Activated CD8-positive, alpha-beta memory T cell treated with anti-CD3 and anti-CD28 coated beads, Interleukin-2, amount 10 ng/mL, durations not matched to agents 7 days and 5 days (primary cell): Measurements from ENCODE around the gene CCDC88A. TPM values are rescaled to one million over a fixed set of nuclear protein-coding genes. Genes with fewer than 3 reads are reported as not detected.
"Not testable (repeated sequence)": the region's sequence is repeated elsewhere in the genome, so short reads cannot be mapped to it uniquely, and the experiment has no call there.

ENCODE experiments used
- ATAC-seq: fragments of 150-1000 bp; cut with Tn5 transposase; one replicate; pipeline ENCODE4 v1.10.0; 2021; ENCODE audit warnings: moderate library complexity
- CTCF ChIA-PET: fragments of 350-600 bp; sonication (Branson Sonifier 250); formaldehyde crosslinking; loops from one replicate; lab custom pipeline; 2021; ENCODE audit warnings: antibody characterized with exemption; lab: Charles Lee
- DNase-seq: peaks from one replicate; pipeline ENCODE4 v3.0.0-alpha.2; 2020
- H3K27ac Mint-ChIP-seq: one replicate; pipeline ENCODE4 v1.8.0; 2021; ENCODE audit warnings: mild to moderate bottlenecking, mixed read lengths
- H3K27me3 Mint-ChIP-seq: one replicate; pipeline ENCODE4 v1.8.0; 2021; ENCODE audit warnings: mixed read lengths
- H3K36me3 Mint-ChIP-seq: one replicate; pipeline ENCODE4 v1.8.0; 2021; ENCODE audit warnings: mild to moderate bottlenecking, mixed read lengths
- H3K4me1 Mint-ChIP-seq: one replicate; pipeline ENCODE4 v1.8.0; 2021; ENCODE audit warnings: mixed read lengths
- H3K4me3 Mint-ChIP-seq: one replicate; pipeline ENCODE4 v1.8.0; 2021; ENCODE audit warnings: mild to moderate bottlenecking, moderate library complexity, mixed read lengths
- H3K9me3 Mint-ChIP-seq: one replicate; pipeline ENCODE4 v1.8.0; 2022; ENCODE audit warnings: low read depth, mixed read lengths
- total RNA-seq, 2 experiments: library from RNA; stranded (reverse); gene quantifications; one replicate each; pipeline ENCODE4 v1.2.3, GENCODE V29; 2021

CCDC88A gene
- total RNA-seq = 10 to 100 TPM; 10.9 to 15.9 TPM

GRCh38 chr2:55419679-55420438, at the start of gene CCDC88A:
CCDC88A (minus strand) TSS chr2:55419856; CDS start chr2:55419079, 777 bp downstream.
- Mint-ChIP-seq H3K36me3 (no peaks in the 10 kb centered on the region), H3K4me3 (peak within 1 kb of the TSS; percentile 88), H3K27me3 (peaks cover 27% of the 10 kb centered on the region), H3K27ac (peak within 1 kb of the TSS; percentile 72), H3K9me3 (no peaks in the 10 kb centered on the region), H3K4me1 (peaks cover 26% of the 10 kb centered on the region)
- DNase-seq (peak; percentile 88), ATAC-seq (peak; percentile 90)
- CTCF ChIA-PET = interaction anchor here (0.6 to 1.1 kb wide), 3 partner anchors 12 to 128 kb away, joined by 3 read pairs; no protein-coding TSS in a partner anchor

DNA sequence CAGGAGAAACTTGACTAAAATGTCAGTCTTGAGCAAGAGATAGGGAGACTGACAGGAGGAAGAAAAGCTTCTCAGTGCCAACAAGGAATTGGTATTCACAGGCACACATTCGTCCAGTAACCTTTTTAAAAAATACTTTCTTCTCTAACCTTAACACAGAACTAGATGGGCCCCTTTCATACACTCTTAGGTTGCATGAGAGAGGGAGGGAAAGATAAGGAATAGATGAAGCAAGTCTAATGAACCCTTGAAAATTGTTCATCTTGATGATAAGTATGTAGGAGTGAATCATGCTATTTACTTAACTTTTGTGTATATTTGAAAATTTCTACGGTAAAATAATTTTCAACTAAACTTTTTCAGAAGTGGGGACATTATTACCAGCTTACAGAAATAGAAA, 42.0 kb upstream of the CCDC88A start:
- CTCF ChIA-PET = no interaction called here

DNA sequence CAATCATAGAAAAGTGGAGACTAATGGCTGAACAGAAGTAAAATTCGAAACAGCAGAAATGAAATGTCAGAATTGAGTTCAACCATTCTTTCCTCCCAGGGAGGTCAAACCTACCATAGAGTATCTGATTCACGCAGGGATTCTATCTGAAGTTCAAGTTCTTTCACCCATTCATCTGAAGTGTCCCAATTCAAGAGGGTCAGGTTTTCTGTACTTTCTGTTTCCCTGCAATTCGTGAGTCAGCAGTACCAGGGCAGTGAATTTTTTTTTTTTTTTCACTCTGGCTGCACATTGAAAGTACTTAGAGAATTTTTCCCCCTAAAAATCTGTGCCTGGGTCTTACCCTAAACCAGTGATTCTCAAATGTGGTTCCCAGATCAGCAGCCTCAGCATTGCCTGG, 40.9 kb upstream of the CCDC88A start:
- Mint-ChIP-seq H3K27ac (no peak overlapping the region), H3K9me3 (no peaks in the 10 kb centered on the region), H3K4me1 (peaks cover 3% of the 10 kb centered on the region), H3K27me3 (peaks cover 8% of the 10 kb centered on the region), H3K36me3 (no peaks in the 10 kb centered on the region), H3K4me3 (no peak overlapping the region)
- no peak for ATAC-seq
- CTCF ChIA-PET = interaction anchor here (0.6 kb wide), 1 partner anchor 139 kb away, joined by 4 read pairs; no protein-coding TSS in a partner anchor
- DNase-seq = no peak

More for the DNA sequence above, 42.0 kb upstream of the CCDC88A start:
- no peaks in the 10 kb centered on the region for H3K9me3 Mint-ChIP-seq
- H3K36me3 Mint-ChIP-seq = no peaks in the 10 kb centered on the region
- DNase-seq (no peak), ATAC-seq (no peak)
- no peak overlapping the region for H3K27ac Mint-ChIP-seq
- peaks cover 11% of the 10 kb centered on the region for H3K27me3 Mint-ChIP-seq
- H3K4me3 Mint-ChIP-seq = no peak overlapping the region
- H3K4me1 Mint-ChIP-seq = peaks cover 3% of the 10 kb centered on the region

DNA sequence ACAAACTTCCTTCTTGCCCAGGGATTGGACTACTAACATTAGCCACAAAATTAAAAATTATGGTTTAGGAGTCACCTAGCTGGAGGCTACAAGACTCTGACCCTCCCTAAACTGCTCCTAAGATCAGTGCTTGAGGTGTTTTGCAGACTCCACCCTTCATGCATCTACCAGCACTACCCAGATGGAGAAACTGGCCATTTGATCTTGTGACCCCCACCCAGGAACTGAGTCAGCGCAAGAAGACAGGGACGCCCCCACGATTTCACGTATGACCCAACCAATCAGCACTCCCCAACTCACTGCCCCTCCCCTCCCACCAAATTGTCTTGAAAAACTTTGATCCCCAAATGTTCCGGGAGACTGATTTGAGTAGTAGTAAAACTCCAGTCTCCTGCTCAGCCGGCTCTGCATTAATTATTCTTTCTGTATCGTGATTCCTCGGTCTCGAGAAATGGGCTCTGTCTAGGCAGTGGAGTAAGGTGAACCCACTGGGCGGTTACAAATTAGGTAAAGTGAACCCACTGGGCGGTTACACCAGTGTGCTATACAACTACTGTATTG, 40.1 kb upstream of the CCDC88A start:
- Mint-ChIP-seq H3K27me3 (peaks cover 5% of the 10 kb centered on the region), H3K4me3 (no peak overlapping the region), H3K27ac (no peak overlapping the region), H3K4me1 (peaks cover 3% of the 10 kb centered on the region), H3K36me3 (no peaks in the 10 kb centered on the region), H3K9me3 (no peaks in the 10 kb centered on the region)
- DNase-seq (no peak), ATAC-seq (no peak)
- CTCF ChIA-PET = no interaction called here

DNA sequence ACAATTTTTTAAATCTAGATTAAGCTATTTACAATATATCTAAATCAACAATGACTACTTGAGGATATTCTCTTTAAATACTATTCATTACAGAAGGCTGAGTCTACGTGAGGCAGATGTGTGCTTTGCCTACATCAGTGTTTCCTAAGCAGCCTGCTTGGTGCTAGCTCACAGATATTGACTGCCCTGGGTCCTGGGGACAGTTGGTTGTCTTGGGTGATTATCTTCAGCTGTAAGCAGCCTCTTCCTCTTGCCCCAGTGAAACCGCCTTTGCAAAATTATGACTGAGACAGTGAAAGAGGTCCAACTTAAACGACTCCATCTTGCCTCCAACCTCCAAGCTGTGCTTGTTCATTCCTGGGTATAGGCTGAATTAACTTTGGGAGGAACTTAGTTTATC, 39.6 kb upstream of the CCDC88A start:
- ATAC-seq (no peak), DNase-seq (no peak)
- H3K4me3 Mint-ChIP-seq = no peak overlapping the region
- H3K9me3 Mint-ChIP-seq = no peaks in the 10 kb centered on the region
- H3K27me3 Mint-ChIP-seq = peaks cover 3% of the 10 kb centered on the region
- no peak overlapping the region for H3K27ac Mint-ChIP-seq
- CTCF ChIA-PET = no interaction called here
- H3K36me3 Mint-ChIP-seq = no peaks in the 10 kb centered on the region
- peaks cover 3% of the 10 kb centered on the region for H3K4me1 Mint-ChIP-seq

DNA sequence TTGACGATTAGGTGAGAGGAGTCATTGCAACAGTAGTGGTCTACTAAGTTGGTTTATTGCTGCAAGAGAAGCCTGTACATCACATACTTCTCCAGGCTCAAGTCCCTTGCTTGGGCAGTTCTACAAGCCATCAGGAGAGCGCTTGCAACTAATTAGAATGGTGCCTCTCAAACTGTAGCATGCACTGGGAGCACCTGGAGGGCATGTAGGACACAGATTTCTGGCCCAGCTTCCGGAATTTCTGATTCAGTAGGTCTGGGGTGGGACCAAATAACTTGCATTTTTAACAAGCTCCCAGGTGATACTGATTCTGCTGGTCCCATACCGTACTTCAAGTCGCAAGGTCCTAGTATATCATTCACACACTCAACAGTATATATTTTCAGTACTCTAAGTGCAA, 34.5 kb upstream of the CCDC88A start:
- Mint-ChIP-seq H3K9me3 (no peaks in the 10 kb centered on the region), H3K27me3 (no peaks in the 10 kb centered on the region), H3K4me1 (no peaks in the 10 kb centered on the region), H3K4me3 (no peak overlapping the region), H3K36me3 (no peaks in the 10 kb centered on the region), H3K27ac (no peak overlapping the region)
- DNase-seq = no peak
- CTCF ChIA-PET = no interaction called here
- no peak for ATAC-seq

- Mint-ChIP-seq H3K27ac (no peak overlapping the region), H3K4me3 (no peak overlapping the region), H3K9me3 (no peaks in the 10 kb centered on the region), H3K27me3 (no peaks in the 10 kb centered on the region), H3K4me1 (no peaks in the 10 kb centered on the region), H3K36me3 (no peaks in the 10 kb centered on the region)
- DNase-seq (no peak), ATAC-seq (no peak)
- CTCF ChIA-PET = no interaction called here
Observed at GRCh38 chr2:55452879-55453278, 33.2 kb upstream of the CCDC88A start.

- CTCF ChIA-PET = no interaction called here
- Mint-ChIP-seq H3K27me3 (no peaks in the 10 kb centered on the region), H3K9me3 (no peaks in the 10 kb centered on the region), H3K36me3 (no peaks in the 10 kb centered on the region), H3K4me3 (no peak overlapping the region), H3K27ac (no peak overlapping the region), H3K4me1 (no peaks in the 10 kb centered on the region)
- ATAC-seq = no peak
- DNase-seq = no peak
Observed at GRCh38 chr2:55451699-55452098, 32.0 kb upstream of the CCDC88A start.

DNA sequence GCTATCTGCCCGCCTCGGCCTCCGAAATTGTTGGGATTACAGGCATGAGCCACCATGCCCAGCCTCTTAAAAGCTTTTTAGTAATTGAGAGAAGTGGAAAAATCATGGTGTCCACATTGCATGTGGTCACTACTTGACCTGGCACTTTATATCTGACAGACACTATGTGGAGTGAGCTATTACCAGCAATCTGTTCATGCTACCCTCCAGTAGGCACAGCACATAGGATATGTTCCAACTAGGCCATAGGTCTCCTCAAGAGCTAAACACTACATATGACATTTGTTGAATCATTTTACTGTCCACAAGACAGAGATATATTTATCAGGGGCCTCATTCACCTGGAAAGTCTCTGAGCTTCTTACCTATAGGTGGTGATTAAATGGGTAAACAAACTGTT, 30.4 kb upstream of the CCDC88A start:
- not testable (repeated sequence) for H3K4me3 Mint-ChIP-seq, H3K27ac Mint-ChIP-seq, ATAC-seq

GRCh38 chr2:55442045-55442760, 22.5 kb upstream of the CCDC88A start:
- CTCF ChIA-PET = interaction anchor here (1.0 kb wide), 1 partner anchor 10 kb away, joined by 3 read pairs; no protein-coding TSS in a partner anchor
- not testable (repeated sequence) for H3K36me3 Mint-ChIP-seq, H3K27ac Mint-ChIP-seq, ATAC-seq, H3K4me1 Mint-ChIP-seq, DNase-seq, H3K4me3 Mint-ChIP-seq, H3K9me3 Mint-ChIP-seq
- peaks cover 13% of the 10 kb centered on the region for H3K27me3 Mint-ChIP-seq

More for the DNA sequence above, 30.4 kb upstream of the CCDC88A start:
- DNase-seq, CTCF ChIA-PET, H3K27me3 Mint-ChIP-seq, H3K4me1 Mint-ChIP-seq, H3K9me3 Mint-ChIP-seq, H3K36me3 Mint-ChIP-seq: not testable (repeated sequence)

- Mint-ChIP-seq H3K9me3 (no peaks in the 10 kb centered on the region), H3K36me3 (no peaks in the 10 kb centered on the region), H3K4me1 (no peaks in the 10 kb centered on the region), H3K27me3 (peaks cover 13% of the 10 kb centered on the region), H3K27ac (no peak overlapping the region), H3K4me3 (no peak overlapping the region)
- ATAC-seq = no peak
- CTCF ChIA-PET = interaction anchor here (1.0 kb wide), 1 partner anchor 10 kb away, joined by 3 read pairs; no protein-coding TSS in a partner anchor
- no peak for DNase-seq
Observed at GRCh38 chr2:55441280-55441892, 21.7 kb upstream of the CCDC88A start.

GRCh38 chr2:55439101-55439397, 19.4 kb upstream of the CCDC88A start:
- no peaks in the 10 kb centered on the region for H3K9me3 Mint-ChIP-seq
- no peak for ATAC-seq
- no peak overlapping the region for H3K27ac Mint-ChIP-seq
- no peak for DNase-seq
- CTCF ChIA-PET = no interaction called here
- peaks cover 6% of the 10 kb centered on the region for H3K27me3 Mint-ChIP-seq
- no peak overlapping the region for H3K4me3 Mint-ChIP-seq
- H3K4me1 Mint-ChIP-seq = no peaks in the 10 kb centered on the region
- H3K36me3 Mint-ChIP-seq = no peaks in the 10 kb centered on the region

DNA sequence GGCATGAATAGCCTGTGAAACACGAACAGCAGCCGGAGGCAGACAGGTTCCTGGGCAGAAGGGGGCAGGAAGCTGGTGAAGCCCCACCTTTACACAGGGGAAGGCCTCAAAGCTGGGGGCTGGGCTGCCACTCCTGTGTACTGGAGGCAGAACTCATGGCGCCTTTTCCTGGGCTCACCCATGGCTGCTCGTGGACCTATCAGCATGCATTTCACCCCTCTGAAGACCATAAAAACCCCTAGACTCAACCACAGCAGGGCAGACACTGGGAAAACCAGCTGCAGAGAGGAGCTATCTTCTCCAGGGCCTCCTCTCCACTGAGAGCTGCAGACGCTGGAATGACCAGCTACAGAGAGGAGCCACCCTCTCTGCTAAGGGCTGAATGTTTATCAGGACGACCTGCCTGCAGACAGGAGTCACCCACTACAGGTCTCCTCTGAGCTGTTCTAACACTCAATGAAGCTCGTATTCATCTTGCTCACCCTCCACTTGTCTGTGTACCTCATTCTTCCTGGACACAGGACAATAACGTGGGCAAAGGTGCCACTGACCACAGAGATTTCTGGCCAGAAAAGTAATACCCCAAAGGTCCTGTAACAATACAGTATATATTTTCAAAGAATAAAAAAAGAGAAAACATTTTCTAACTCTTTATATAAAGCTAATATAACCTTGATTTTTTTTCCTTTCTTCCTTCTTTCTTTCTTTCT, 18.9 kb upstream of the CCDC88A start:
- no peaks in the 10 kb centered on the region for H3K9me3 Mint-ChIP-seq
- H3K27me3 Mint-ChIP-seq = peaks cover 4% of the 10 kb centered on the region
- CTCF ChIA-PET = no interaction called here
- no peak overlapping the region for H3K4me3 Mint-ChIP-seq
- DNase-seq (no peak), ATAC-seq (no peak)
- H3K36me3 Mint-ChIP-seq = no peaks in the 10 kb centered on the region
- no peak overlapping the region for H3K27ac Mint-ChIP-seq
- no peaks in the 10 kb centered on the region for H3K4me1 Mint-ChIP-seq
